Tibial nerve (tissue), 4 donors: ENCODE measurements around the gene PPCS.

ENCODE experiments used
- EP300 ChIP-seq, 2 donors: sonication (generic); formaldehyde crosslinking; IDR thresholded peaks; one replicate each; pipeline ENCODE4 v1.6.1; 2017; ENCODE audit warnings: antibody characterized with exemption in 2 of 2, mild to moderate bottlenecking in 1 of 2
- POLR2A ChIP-seq, 2 donors: fragments of 450-650 bp; IDR thresholded peaks; one replicate each; pipeline ENCODE4 v1.6.1; 2017; ENCODE audit warnings: antibody characterized with exemption in 2 of 2, mild to moderate bottlenecking in 2 of 2, moderate library complexity in 2 of 2
- TF ChIP-seq, protein P1 (sequence below), 5 experiments: fragments of 200-600 bp in 3 of 5; fragments of 450-650 bp in 2 of 5; sonication (generic) in 3 of 5; IDR thresholded peaks; one replicate each; pipeline ENCODE4 v1.5.1; 2016 to 2019; ENCODE audit warnings: antibody characterized with exemption in 5 of 5, mild to moderate bottlenecking in 3 of 5, moderate library complexity in 2 of 5

DNA sequence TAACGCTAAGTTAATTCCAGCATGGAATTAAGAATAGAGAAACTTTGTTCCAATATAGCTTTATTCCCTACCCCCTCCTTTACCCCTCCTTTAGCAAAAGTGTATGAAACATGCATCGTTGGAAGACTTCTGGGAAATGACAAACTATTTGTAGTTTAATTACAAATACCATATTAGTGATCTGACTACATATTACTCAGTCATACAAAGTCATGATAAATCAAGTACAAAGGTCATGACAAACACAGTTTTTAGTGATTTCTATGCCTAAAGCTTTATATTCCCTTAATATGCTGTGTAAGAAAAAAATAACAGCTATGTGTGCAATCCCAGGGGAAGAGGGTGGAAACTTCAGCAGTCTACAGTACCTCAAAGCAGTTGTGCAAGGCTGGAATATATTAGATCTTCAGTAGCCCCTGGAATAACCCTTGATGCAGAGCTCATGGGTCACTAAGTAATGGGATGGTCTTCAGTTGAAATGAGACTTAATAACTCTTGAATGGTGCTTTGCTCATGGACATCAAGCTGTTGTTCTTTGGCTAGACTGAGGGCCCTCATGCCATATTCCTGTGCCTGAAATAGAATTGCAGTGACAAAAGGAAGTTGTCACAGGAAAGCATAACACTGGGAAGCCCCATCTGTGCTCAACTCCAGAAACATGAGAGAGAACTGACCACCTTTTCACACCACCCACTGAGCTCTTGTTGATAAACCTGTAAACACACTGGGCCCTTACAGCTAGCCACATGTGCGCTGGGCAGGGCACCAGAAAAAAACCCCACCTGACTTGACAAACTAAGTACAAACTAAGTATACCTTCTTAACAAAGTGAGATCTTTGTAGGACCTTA, 25.8 kb upstream of the PPCS start:
- TF ChIP-seq, protein P1, sequence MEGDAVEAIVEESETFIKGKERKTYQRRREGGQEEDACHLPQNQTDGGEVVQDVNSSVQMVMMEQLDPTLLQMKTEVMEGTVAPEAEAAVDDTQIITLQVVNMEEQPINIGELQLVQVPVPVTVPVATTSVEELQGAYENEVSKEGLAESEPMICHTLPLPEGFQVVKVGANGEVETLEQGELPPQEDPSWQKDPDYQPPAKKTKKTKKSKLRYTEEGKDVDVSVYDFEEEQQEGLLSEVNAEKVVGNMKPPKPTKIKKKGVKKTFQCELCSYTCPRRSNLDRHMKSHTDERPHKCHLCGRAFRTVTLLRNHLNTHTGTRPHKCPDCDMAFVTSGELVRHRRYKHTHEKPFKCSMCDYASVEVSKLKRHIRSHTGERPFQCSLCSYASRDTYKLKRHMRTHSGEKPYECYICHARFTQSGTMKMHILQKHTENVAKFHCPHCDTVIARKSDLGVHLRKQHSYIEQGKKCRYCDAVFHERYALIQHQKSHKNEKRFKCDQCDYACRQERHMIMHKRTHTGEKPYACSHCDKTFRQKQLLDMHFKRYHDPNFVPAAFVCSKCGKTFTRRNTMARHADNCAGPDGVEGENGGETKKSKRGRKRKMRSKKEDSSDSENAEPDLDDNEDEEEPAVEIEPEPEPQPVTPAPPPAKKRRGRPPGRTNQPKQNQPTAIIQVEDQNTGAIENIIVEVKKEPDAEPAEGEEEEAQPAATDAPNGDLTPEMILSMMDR (IDR thresholded peaks at IDR 0.05) = no peak
- TF ChIP-seq POLR2A (IDR thresholded peaks at IDR 0.05) = no peak
- no peak for TF ChIP-seq EP300 (IDR thresholded peaks at IDR 0.05)
